PFSK-1 (cell line): ENCODE measurements around the gene PRSS35.

Experiments used
- POLR2AphosphoS5 ChIP-seq: IDR thresholded peaks from 2 replicates; pipeline ENCODE4 v1.6.1; 2012; ENCODE audit warnings: low read depth, mild to moderate bottlenecking, control low read depth, low read length, moderate library complexity
- SIN3A ChIP-seq: IDR thresholded peaks from 2 replicates; pipeline ENCODE4 v1.6.1; 2012; ENCODE audit warnings: mild to moderate bottlenecking, low read length, moderate library complexity, borderline replicate concordance; ENCODE audit not compliant: insufficient read depth
- TAF1 ChIP-seq: IDR thresholded peaks from 2 replicates; pipeline ENCODE4 v1.6.1; 2012; ENCODE audit warnings: low read length, control low read depth, borderline replicate concordance; ENCODE audit not compliant: insufficient read depth
- TF ChIP-seq, protein P1 (sequence below), 2 experiments: IDR thresholded peaks; 2 replicates each; pipeline versions ENCODE4 v1.6.1 to v1.8.0; 2011 to 2012; ENCODE audit warnings: low read depth in 2 of 2, low read length in 2 of 2, control low read depth in 1 of 2, inconsistent platforms in 1 of 2, mild to moderate bottlenecking in 1 of 2, moderate library complexity in 1 of 2; ENCODE audit not compliant: insufficient read depth in 1 of 2

DNA sequence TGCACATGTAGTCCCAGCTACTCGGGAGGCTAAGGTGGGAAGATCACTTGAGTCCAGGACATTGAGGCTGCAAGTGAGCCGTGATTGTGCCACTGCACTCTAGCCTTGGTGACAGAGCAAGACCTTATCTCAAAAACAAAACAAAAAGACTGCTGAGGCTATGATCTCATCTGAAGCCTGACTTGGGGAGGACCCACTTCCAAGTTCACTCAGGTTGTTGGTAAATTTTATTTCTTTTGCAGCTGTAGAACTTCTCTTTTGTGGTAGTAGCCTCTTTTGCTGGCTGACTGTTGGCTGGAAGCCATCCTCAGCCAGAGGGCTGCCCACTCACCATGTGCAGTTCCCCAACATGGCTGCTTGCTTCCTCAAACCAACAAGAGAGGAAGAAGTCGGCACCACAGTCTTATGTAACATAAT lies 44.7 kb upstream of the PRSS35 start:
- TF ChIP-seq, protein P1, sequence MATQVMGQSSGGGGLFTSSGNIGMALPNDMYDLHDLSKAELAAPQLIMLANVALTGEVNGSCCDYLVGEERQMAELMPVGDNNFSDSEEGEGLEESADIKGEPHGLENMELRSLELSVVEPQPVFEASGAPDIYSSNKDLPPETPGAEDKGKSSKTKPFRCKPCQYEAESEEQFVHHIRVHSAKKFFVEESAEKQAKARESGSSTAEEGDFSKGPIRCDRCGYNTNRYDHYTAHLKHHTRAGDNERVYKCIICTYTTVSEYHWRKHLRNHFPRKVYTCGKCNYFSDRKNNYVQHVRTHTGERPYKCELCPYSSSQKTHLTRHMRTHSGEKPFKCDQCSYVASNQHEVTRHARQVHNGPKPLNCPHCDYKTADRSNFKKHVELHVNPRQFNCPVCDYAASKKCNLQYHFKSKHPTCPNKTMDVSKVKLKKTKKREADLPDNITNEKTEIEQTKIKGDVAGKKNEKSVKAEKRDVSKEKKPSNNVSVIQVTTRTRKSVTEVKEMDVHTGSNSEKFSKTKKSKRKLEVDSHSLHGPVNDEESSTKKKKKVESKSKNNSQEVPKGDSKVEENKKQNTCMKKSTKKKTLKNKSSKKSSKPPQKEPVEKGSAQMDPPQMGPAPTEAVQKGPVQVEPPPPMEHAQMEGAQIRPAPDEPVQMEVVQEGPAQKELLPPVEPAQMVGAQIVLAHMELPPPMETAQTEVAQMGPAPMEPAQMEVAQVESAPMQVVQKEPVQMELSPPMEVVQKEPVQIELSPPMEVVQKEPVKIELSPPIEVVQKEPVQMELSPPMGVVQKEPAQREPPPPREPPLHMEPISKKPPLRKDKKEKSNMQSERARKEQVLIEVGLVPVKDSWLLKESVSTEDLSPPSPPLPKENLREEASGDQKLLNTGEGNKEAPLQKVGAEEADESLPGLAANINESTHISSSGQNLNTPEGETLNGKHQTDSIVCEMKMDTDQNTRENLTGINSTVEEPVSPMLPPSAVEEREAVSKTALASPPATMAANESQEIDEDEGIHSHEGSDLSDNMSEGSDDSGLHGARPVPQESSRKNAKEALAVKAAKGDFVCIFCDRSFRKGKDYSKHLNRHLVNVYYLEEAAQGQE (IDR thresholded peaks at IDR 0.05; ENCODE audit: insufficient read depth in 1 of 2, low read depth in 2 of 2, low read length in 2 of 2): no peak
- TF ChIP-seq SIN3A: no peak
- TF ChIP-seq POLR2AphosphoS5: no peak
- no peak for TF ChIP-seq TAF1
